IPS-15b (cell line): ENCODE results near the gene TICRR.

Experiments
- H3K27me3 ChIP-seq: one replicate; pipeline ENCODE4 v1.6.1; 2013; ENCODE audit warnings: low read length; ENCODE audit not compliant: control insufficient read depth, insufficient read depth
- H3K36me3 ChIP-seq: one replicate; pipeline ENCODE4 v1.6.1; 2013; ENCODE audit warnings: low read length; ENCODE audit not compliant: control insufficient read depth, insufficient read depth
- H3K4me1 ChIP-seq: one replicate; pipeline ENCODE4 v1.6.1; 2013; ENCODE audit warnings: mild to moderate bottlenecking, low read length; ENCODE audit not compliant: control insufficient read depth, insufficient read depth
- H3K4me3 ChIP-seq: one replicate; pipeline ENCODE4 v1.5.1; 2013; ENCODE audit warnings: low read depth, low read length
- H3K9ac ChIP-seq: one replicate; pipeline ENCODE4 v1.6.1; 2013; ENCODE audit warnings: low read depth, mild to moderate bottlenecking, low read length
- H3K9me3 ChIP-seq: one replicate; pipeline ENCODE4 v1.6.1; 2013; ENCODE audit warnings: mild to moderate bottlenecking, low read length; ENCODE audit not compliant: control insufficient read depth, insufficient read depth

Gene TICRR

DNA sequence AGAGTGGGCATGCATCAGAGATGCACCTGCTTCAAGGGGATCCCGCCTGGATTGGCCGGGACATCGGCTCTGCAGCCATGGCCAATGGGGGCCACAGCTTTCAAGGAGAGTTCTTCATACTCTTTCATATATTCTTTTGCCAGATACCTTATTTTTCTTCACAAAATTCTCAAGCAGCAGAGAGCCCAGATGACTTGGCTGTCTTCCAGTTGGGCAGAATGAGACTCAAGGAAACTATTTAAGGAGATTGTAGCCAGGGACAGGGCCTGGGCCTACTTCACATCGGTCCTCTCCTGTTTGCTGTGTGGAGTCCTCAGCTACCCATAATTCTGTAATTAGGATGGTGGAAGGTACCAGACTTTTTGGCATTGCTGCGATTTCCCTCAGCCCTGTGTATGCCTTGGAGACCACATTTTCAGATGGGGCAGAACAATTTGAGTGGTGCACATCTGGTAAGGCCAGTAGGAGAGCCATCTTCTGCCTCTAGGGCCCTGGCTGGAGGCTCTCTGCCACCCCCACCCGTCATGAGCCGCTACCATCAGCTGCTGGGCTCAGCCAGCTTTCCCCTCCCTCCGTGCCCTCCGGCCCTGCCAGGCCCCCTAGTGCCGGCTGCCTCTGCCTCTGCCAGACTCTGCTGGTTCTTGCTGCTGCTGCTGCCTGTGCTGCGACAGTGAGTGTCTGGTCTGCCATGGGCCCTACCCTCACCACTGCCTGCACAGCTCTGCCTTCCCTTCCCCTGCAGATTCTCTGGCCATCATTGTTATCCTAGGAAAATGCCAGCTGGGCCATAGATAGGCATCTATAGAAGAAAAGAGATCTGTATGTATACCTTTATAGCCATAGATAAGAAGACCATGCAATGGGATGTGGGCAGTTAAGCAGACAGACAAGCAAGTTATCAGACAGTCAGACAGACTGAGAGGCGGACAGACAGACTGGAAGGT lies 97.2 kb downstream of the TICRR start:
- H3K4me1 ChIP-seq = no peaks in the 10 kb centered on the region
- H3K9ac ChIP-seq = no peak overlapping the region
- peaks cover 5% of the 10 kb centered on the region for H3K27me3 ChIP-seq
- H3K36me3 ChIP-seq = no peaks in the 10 kb centered on the region
- no peak overlapping the region for H3K4me3 ChIP-seq
- H3K9me3 ChIP-seq = no peaks in the 10 kb centered on the region

DNA sequence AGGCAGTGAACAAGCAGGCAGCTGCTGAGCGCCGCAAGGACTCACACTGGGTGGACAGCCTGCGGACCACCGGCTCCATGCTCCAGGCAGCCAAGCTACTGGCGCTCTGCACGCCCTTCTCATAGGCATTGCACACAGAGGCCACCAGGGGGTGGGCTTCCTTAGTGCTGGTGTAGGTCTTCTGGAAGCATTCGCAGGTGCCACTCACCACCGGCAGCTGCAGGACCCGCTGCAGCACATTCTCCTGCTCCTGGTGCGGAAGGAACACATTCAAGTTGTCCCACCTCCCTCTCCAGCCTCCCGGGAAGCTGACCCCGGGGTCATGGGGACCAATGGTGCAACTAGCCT lies 97.9 kb downstream of the TICRR start:
- H3K4me1 ChIP-seq = no peaks in the 10 kb centered on the region
- H3K9ac ChIP-seq = no peak overlapping the region
- no peaks in the 10 kb centered on the region for H3K36me3 ChIP-seq
- H3K9me3 ChIP-seq = no peaks in the 10 kb centered on the region
- no peak overlapping the region for H3K4me3 ChIP-seq
- peaks cover 5% of the 10 kb centered on the region for H3K27me3 ChIP-seq

DNA sequence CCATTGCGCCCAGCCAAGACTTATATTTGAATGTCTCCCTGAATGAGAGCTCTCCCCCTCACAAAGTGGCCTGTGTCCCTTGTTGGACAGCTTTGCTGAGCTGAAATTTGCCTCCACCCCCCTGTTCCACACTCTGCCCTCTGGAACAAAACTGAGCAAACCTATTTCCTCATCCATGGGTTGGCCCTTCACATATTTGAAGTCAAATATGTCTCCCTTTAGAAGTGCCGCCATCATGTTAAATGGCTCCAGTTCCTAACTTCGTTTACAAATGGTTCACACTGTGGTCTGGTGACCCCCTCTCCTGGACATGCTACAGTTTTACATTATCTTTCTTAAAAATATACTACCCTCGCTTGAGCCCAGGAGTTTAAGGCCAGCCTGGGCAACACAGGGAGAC lies 99.3 kb downstream of the TICRR start:
- H3K4me1 ChIP-seq = no peaks in the 10 kb centered on the region
- H3K4me3 ChIP-seq = no peak overlapping the region
- H3K9me3 ChIP-seq = no peaks in the 10 kb centered on the region
- H3K27me3 ChIP-seq = peaks cover 5% of the 10 kb centered on the region
- no peaks in the 10 kb centered on the region for H3K36me3 ChIP-seq
- no peak overlapping the region for H3K9ac ChIP-seq

DNA sequence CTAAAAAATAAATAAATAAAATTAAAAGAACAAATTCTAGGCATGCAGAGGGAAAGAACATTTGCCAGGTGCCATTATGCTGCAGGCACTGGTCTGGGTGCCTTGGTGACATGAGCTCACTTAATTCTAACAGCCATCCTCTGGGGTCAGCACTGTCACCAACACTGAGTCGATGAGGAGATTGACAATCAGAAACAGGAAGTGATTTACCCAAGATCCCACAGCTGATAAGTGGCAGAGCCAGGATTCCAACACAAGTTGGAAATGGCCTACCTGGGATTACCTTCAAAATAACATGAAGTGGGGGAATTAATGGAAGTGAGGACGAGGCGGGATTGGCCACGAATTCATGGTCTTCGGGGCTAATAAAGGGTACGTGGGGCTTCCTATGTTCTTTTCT lies 100.3 kb downstream of the TICRR start:
- Histone ChIP-seq H3K9me3 (no peaks in the 10 kb centered on the region), H3K27me3 (peaks cover 5% of the 10 kb centered on the region), H3K4me1 (no peaks in the 10 kb centered on the region), H3K36me3 (no peaks in the 10 kb centered on the region), H3K9ac (no peak overlapping the region), H3K4me3 (no peak overlapping the region)

DNA sequence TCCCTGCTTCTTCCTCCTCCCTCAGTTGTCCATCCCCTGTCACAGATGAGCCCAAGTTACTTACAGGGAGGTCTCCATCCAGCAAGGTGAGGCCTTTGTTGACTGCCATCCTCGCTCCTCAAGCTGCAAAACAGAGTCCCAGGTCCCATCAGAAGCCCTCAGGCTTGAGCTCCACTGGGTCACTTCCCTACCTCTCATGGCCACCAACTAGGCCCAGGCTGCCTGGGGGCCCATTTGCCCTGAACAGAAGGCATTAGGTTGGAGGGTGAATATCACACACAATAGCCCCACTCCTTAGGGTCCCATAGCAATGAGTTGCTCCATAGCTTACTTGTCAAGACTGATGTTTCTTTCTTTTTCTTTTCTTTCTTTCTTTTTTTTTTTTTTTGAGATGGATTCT lies 102.1 kb downstream of the TICRR start:
- Histone ChIP-seq H3K27me3 (peaks cover 6% of the 10 kb centered on the region), H3K4me1 (no peaks in the 10 kb centered on the region), H3K9ac (no peak overlapping the region), H3K4me3 (no peak overlapping the region), H3K9me3 (no peaks in the 10 kb centered on the region), H3K36me3 (no peaks in the 10 kb centered on the region)
